WTC11 (cell line): ENCODE measurements around the gene ENTPD8. TPM values are rescaled to one million over a fixed set of nuclear protein-coding genes. Genes with fewer than 3 reads are reported as not detected.

ENCODE experiments used
- ATAC-seq: fragments of 200-7000 bp; cut with Tn5 transposase; 2 replicates; pipeline ENCODE4 v1.10.0; 2021; ENCODE audit warnings: mild to moderate bottlenecking, moderate library complexity
- CTCF ChIA-PET: fragments of 300-600 bp; sonication (Branson Sonifier 250); formaldehyde crosslinking; loops from one replicate; lab custom pipeline; 2021; ENCODE audit warnings: antibody characterized with exemption; lab: Charles Lee
- POLR2A ChIA-PET: fragments of 350-600 bp; sonication (Branson Sonifier 250); formaldehyde crosslinking; loops from one replicate; lab custom pipeline; 2021; ENCODE audit warnings: antibody characterized with exemption; lab: Charles Lee
- DNase-seq: peaks from one replicate; pipeline ENCODE4 v3.0.0; 2021; ENCODE audit warnings: low spot score
- H3K27ac Mint-ChIP-seq: 2 replicates; pipeline ENCODE4 v1.8.0; 2021; ENCODE audit warnings: mixed read lengths
- H3K27me3 Mint-ChIP-seq: 2 replicates; pipeline ENCODE4 v1.8.0; 2021; ENCODE audit warnings: low read depth, mild to moderate bottlenecking, moderate library complexity, mixed read lengths
- H3K36me3 Mint-ChIP-seq: 2 replicates; pipeline ENCODE4 v1.8.0; 2021; ENCODE audit warnings: mixed read lengths
- H3K4me1 Mint-ChIP-seq: 2 replicates; pipeline ENCODE4 v1.8.0; 2022; ENCODE audit warnings: mixed read lengths
- H3K4me3 Mint-ChIP-seq: 2 replicates; pipeline ENCODE4 v1.8.0; 2021; ENCODE audit warnings: mild to moderate bottlenecking, moderate library complexity, mixed read lengths
- H3K9me3 Mint-ChIP-seq: 2 replicates; pipeline ENCODE4 v1.8.0; 2021; ENCODE audit warnings: mixed read lengths
- ATF2 ChIP-seq: sonication (generic); formaldehyde crosslinking; IDR thresholded peaks from 2 replicates; pipeline ENCODE4 v1.8.1; 2022; ENCODE audit warnings: low read depth, missing genetic modification reagents, borderline replicate concordance
- E2F1 ChIP-seq: sonication (generic); formaldehyde crosslinking; IDR thresholded peaks from 2 replicates; pipeline ENCODE4 v1.8.0; 2022; ENCODE audit warnings: mild to moderate bottlenecking, missing genetic modification reagents
- ESRRA ChIP-seq: sonication (generic); formaldehyde crosslinking; IDR thresholded peaks from 2 replicates; pipeline ENCODE4 v1.8.1; 2022; ENCODE audit warnings: mild to moderate bottlenecking, missing genetic modification reagents, borderline replicate concordance
- FOXP4 ChIP-seq: sonication (generic); formaldehyde crosslinking; IDR thresholded peaks from 2 replicates; pipeline ENCODE4 v1.8.0; 2022; ENCODE audit warnings: mild to moderate bottlenecking, missing genetic modification reagents
- GRHL2 ChIP-seq: fragments of 250-450 bp; sonication (Bioruptor Pico); IDR thresholded peaks from 2 replicates; pipeline ENCODE4 v1.8.0; 2022; ENCODE audit warnings: mild to moderate bottlenecking, moderate library complexity; ENCODE audit not compliant: insufficient replicate concordance, severe bottlenecking
- HMGA2 ChIP-seq: fragments of 250-450 bp; sonication (Bioruptor Pico); IDR thresholded peaks from 2 replicates; pipeline ENCODE4 v1.4.0; 2021; ENCODE audit warnings: mild to moderate bottlenecking, moderate library complexity
- PREB ChIP-seq: sonication (generic); formaldehyde crosslinking; IDR thresholded peaks from 2 replicates; pipeline ENCODE4 v1.8.1; 2022; ENCODE audit warnings: mild to moderate bottlenecking, missing genetic modification reagents, moderate library complexity, borderline replicate concordance
- SMAD3 ChIP-seq: sonication (generic); formaldehyde crosslinking; IDR thresholded peaks from 2 replicates; pipeline ENCODE4 v1.8.0; 2022; ENCODE audit warnings: missing genetic modification reagents, mild to moderate bottlenecking, borderline replicate concordance
- STAT6 ChIP-seq: sonication (generic); formaldehyde crosslinking; conservative IDR thresholded peaks from 2 replicates; pipeline ENCODE4 v1.8.1; 2023; ENCODE audit warnings: mild to moderate bottlenecking, low read depth, missing genetic modification reagents, moderate library complexity
- TEAD1 ChIP-seq: sonication (generic); formaldehyde crosslinking; IDR thresholded peaks from 2 replicates; pipeline ENCODE4 v1.8.0; 2022; ENCODE audit warnings: mild to moderate bottlenecking, missing genetic modification reagents
- ZBTB21 ChIP-seq: sonication (generic); formaldehyde crosslinking; IDR thresholded peaks from 2 replicates; pipeline ENCODE4 v1.8.1; 2023; ENCODE audit warnings: mild to moderate bottlenecking, missing genetic modification reagents, borderline replicate concordance
- ZNF138 ChIP-seq: sonication (generic); formaldehyde crosslinking; conservative IDR thresholded peaks from 2 replicates; pipeline ENCODE4 v1.8.1; 2022; ENCODE audit warnings: mild to moderate bottlenecking, moderate library complexity, missing genetic modification reagents
- ZNF281 ChIP-seq: sonication (generic); formaldehyde crosslinking; IDR thresholded peaks from 2 replicates; pipeline ENCODE4 v1.8.0; 2023; ENCODE audit warnings: mild to moderate bottlenecking, missing genetic modification reagents
- ZNF396 ChIP-seq: fragments of 250-450 bp; sonication (Bioruptor Pico); IDR thresholded peaks from 2 replicates; pipeline ENCODE4 v1.8.0; 2021; ENCODE audit warnings: mild to moderate bottlenecking, moderate library complexity, borderline replicate concordance
- total RNA-seq: library from RNA; stranded (reverse); gene quantifications from 3 replicates; pipeline ENCODE4 v1.2.3, GENCODE V29; 2021

Gene ENTPD8
- total RNA-seq, 1 experiment from 2014 or later = 2.3 TPM

GRCh38 chr9:137456061-137456863 lies 15.1 kb upstream of the ENTPD8 start:
- Mint-ChIP-seq H3K27me3 (no peaks in the 10 kb centered on the region), H3K36me3 (peaks cover 3% of the 10 kb centered on the region; the same call in 1 of the 2 replicates), H3K27ac (no peak overlapping the region), H3K4me3 (no peak overlapping the region), H3K4me1 (peaks cover 6% of the 10 kb centered on the region), H3K9me3 (no peaks in the 10 kb centered on the region)
- DNase-seq (no peak), ATAC-seq (no peak)
- ChIA-PET CTCF (interaction anchor here (1.0 to 1.6 kb wide), 2 partner anchors 11 to 170 kb away, joined by 3 to 5 read pairs; no protein-coding TSS in a partner anchor), POLR2A (no interaction called here)
- TF ChIP-seq HMGA2 (CRISPR knock-in tag) = no peak
- TF ChIP-seq TEAD1 (CRISPR knock-in tag) = no peak
- no peak for TF ChIP-seq SMAD3 (CRISPR knock-in tag)
- no peak for TF ChIP-seq PREB (CRISPR knock-in tag)
- TF ChIP-seq STAT6 = no peak
- no peak for TF ChIP-seq ZNF396
- TF ChIP-seq GRHL2 = no peak
- no peak for TF ChIP-seq FOXP4 (CRISPR knock-in tag)
- no peak for TF ChIP-seq ATF2
- TF ChIP-seq ZBTB21 (CRISPR knock-in tag) = no peak
- TF ChIP-seq ZNF138 (CRISPR knock-in tag) = no peak
- TF ChIP-seq ESRRA (CRISPR knock-in tag) = no peak
- TF ChIP-seq E2F1 (CRISPR knock-in tag) = no peak
- TF ChIP-seq ZNF281 (CRISPR knock-in tag) = no peak
